ENCODE results near the gene PRSS33.

Gene PRSS33

DNA sequence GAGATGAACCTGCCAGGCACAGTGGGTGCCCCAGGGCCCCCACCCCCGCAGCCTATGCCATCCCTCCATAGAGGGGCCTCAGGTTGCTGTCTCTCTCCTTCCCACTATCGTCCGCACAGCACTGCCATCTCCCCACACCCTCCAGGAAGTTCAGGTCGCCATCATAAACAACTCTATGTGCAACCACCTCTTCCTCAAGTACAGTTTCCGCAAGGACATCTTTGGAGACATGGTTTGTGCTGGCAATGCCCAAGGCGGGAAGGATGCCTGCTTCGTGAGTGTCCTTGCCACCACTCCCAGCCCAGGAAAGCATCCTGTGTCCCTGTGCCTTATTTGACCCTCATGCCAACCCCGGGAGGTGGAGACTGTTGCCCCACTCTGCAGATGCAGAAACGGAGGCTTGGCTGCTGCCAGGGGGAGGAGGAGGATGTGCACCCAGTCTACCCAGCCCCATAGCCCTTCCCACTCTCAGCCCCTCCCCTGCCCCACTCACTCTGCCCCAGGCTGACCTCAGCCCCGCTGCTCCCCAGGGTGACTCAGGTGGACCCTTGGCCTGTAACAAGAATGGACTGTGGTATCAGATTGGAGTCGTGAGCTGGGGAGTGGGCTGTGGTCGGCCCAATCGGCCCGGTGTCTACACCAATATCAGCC lies 33.6 kb upstream of the PRSS33 start:
- DNase-seq (ENCODE audit: low spot score), result no peak

DNA sequence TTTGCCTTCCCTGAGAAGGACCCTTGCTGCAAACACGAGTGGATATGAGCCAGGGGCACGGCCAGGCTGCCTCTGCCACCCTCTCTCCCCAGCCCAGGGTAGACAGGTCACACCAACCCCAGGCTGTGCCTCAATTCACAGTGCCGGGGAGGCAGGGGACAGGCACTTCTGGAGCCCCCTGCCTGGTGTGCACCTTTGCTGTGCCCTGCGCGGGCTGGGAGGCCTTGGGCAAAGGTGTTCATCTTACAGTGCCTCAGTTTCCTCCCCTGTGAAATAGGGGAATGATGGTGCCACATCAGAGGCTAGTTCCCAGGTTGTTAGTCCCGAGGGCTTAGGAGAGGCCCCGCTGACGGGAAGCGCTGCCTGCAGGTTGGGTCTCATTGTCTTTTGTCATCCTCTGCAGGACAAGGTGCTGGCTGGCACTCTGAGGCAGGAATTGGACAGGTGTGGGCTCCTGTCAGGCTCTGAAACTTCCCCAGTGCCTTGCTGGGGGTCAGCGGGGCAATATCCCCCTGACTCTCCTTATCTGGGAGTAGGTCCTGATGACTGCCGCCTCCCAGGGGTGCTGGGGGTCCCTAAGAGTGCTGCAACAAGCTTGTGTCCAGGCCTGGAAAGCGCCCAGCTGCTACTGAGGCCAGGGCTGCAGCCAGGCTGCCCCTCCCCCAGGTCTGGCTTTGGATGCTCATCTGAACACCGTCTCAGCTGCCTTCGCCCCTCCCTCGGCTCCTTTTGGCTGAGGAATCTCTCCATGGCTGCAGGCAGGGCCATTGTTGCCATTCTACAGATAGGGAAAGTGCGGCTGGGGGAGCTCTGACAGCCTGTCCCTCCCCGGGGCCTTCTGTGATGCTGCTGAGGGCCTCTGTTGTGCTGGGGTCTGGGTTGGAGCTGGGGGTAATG lies 32.8 kb upstream of the PRSS33 start:
- no peak for DNase-seq (ENCODE audit: low spot score)

DNA sequence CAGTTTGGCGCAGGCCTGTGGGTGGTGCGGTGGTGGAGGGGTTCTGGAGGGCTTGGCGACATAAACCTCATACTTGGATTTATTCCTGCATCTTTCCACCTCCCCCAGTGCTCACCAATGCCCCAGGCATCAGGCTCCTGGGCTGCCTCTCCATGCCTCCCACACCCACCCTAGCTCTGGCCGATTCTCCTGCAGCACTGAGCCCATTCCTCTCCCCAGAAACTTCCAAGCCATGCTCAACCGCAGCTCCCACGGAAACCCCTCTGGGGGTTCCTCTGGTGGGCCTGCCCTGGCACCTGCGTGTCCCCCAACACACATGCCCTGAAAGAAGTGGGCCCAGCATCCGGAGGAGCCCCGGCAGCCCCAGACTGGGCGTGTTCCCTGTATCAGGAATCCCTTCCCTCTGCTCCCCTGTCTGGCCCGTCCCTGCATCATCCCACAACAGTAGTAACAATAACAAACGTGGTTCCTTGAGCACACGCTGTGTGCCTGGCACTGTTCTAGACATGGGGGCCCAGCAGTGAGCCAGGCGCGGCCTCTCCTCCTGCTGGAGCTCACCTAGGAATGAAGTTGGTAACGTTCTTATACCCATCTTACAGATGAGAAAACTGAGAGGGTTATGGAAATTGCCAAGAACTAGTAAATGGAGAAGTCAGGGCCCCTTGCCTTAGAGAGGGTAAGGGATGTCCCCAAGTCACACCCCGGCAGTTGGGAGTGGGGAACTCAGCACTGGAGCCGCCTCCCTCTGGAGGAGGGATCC lies 32.0 kb upstream of the PRSS33 start:
- no peak for DNase-seq (ENCODE audit: low spot score)

DNA sequence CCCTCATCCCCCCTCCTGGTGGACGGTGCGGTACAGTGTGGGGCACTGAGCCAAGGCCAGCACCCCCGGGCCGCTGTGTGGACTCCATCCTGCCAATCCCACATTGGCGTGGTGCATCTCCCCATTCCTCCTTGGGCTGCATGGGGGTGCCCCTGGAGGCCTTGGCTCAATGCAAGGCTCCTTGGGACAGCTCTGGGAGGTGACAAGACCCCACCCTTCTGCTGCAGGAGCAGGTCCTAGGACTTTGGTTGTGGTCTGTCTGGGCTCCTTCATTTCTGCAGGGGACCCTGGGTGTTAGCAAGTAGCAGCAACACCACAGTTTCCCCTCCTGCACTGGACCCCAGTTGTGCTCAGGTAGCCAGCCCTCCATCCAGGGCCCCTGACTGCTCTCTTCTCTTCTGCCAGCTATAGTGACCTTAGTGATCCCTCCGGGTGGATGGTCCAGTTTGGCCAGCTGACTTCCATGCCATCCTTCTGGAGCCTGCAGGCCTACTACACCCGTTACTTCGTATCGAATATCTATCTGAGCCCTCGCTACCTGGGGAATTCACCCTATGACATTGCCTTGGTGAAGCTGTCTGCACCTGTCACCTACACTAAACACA lies 31.0 kb upstream of the PRSS33 start:
- no peak for DNase-seq (ENCODE audit: low spot score)

DNA sequence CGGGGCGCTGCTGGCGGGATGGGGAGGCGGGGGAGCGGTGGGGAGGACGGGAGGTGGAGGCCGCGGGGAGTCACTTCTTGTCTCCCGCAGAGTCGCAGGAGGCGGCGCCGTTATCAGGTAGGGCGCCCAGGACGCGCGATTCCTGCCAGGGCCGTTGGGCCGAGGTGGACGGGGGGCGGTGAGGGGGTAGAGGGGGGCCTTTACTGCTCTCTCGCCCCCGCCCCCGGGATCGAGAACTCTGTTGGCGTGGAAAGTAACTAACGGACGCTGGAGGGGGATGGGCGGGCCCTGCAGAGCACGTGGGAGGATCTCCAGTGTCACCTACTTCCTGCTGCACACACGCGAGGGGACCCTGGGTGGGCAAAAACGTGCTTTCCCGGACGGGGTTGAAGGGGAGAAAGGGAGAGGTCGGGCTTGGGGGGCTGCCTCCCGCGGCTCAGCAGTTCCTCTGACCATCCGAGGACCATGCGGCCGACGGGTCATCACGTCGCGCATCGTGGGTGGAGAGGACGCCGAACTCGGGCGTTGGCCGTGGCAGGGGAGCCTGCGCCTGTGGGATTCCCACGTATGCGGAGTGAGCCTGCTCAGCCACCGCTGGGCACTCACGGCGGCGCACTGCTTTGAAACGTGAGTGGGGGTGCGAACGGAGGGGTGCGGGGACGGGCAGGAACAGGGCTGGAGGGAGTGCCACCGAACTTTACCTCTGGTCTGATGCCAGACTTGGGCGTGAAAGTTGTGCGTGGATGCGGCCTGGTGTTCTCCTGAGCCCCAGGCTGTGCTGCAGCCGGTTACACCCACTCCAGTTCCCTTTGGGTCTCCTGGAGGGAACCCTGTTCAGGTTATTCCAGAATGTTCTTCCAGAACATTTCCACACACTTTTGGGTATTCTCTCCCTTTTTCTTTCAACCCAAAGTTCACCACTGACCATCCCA lies 30.2 kb upstream of the PRSS33 start:
- no peak for DNase-seq (ENCODE audit: low spot score)

DNA sequence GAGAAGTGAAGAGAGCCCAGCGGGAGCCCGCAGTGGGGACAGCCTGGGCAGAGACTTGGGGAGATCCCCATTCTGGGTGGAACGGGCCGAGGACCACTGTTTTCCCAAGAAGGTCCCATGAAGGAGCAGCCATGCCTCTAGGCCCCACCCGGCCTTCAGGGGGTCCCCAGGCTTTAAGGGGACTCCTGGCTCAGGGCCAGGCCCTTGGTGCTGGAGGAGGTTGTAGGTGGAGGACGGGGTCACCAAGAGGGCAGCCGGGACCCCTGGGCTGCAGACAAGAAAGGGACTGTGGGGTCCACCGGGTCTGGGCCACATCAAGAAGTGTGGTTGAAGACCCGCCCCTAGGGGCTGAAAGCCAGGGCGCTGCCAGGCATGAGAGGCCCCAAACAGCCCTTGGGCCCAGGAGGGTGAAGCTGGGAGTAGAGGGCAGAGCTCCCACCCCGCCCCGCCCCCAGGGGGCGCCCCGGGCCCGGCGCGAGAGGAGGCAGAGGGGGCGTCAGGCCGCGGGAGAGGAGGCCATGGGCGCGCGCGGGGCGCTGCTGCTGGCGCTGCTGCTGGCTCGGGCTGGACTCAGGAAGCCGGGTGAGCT lies 29.5 kb upstream of the PRSS33 start, which contains the start of gene PRSS21:
TSS of gene PRSS21 (plus strand) at position 487 of the 589 bp plus-strand sequence. CDS start at position 519, 32 bp downstream.
- DNase-seq (ENCODE audit: low spot score), result no peak

DNA sequence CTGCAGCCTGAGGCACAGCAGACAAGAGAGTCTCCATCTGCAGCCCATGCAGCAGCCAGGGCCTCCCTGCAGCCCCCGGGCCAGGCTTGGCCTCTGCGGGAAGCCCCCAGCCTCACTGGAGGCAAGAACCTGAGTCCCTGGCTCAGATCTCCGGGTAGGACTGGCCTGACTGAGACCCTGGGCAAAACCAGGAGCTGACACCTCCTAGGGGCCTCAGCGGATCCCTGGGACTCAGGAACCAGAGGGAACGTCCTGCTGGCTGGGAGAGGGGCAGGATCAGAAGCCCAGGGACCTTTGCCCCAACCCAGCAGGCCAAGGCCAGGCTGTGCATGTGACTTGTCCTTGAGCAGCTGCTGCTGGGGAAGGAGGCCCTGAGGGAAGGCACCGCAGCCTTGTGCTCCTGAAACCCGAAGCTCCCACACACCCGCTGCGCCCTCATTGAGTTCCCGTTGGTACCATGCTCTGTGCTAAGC lies 28.0 kb upstream of the PRSS33 start:
- no peak for DNase-seq (ENCODE audit: low spot score)

DNA sequence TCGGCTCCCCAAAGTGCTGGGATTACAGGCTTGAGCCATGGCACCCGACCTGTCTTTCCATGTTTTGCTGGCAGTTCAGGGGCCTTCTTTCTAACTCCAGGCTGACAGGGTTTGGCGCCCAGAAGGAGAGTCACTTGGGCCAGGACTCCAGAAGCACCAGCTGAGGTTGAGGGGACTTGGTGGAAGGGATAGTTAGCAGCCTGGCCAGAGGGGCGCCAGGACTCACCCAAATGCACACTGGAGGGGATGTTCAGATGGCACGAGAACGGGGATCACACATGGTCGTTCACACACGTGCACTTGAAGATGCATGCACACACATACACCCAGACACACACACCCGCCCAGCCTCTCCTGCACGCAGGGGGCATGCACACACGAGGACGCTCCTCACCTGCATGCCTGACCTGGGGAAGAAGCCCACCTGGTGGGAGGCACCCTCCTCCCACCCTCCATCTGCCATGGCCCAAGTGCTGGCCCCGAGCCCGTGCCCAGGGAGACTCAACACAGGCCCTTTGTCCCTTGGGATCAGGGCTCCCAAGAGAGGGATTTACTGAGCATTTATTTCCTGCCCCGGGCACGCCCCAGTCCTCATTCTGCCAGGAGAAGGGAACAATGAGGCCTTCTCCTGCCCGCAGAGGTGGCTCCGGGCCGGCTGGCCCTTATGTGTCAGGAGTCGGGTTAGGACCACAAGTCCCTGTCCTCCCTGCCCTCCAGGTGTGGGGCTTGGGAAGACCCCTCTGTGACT lies 27.4 kb upstream of the PRSS33 start:
- no peak for DNase-seq (ENCODE audit: low spot score)

DNA sequence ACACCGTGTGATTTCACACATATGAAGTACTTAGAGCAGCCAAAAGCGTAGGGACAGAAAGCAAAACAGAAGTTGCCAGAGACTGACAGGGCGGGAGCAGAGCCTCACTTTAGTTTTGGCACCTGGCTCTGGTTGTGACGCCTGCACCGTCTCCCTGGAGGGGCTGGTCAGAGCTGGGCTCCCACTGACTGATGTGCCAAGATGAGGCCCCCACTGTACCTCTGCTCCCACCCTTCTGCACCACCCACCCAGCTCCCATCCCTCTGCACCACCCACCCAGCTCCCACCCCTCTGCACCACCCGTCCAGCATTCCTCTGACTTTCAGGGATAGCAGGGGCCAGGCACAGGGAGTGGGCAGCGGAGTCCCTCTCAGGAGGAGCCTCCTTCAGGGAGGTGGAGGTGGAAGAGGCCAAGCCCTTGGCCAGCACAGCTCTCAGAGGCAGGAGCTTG lies 26.4 kb upstream of the PRSS33 start:
- no peak for DNase-seq (ENCODE audit: low spot score)

DNA sequence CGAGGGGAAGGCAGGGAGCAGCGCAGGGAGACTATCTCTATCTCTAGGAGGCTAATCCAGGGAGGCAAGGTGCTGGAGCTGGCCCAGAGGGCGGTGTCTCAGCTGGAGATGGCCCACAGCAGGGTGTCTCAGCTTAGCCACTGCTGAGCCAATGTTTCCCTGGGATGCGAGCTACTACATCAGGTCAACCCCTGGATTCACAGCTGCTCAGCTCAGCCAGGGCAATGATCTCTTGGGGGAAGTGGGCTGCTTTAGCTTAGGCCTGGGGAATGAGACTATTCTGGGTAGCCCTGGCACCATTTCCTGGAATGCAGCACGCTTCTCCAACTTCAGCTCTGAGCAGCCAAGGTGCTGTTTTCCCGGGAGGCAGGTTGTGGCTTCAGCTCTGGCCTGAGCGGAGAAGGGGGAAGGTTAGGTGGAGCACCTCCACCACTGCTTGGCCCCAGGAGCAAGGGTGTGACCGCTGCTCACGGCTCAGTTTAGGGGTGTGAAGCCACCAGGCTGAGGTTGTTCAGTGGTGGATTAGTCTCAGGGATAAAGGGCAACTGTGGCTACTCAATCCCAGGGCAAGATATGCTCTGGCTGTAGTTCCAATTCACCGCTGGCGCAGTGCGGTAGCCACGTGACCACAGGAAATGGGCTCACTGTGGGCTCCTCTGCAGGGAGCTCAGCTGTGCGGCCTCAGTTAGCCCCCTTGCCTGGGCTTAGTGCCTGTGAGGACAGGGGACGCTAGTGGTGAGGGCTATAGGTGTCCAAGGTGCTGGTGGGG lies 24.5 kb upstream of the PRSS33 start:
- no peak for DNase-seq (ENCODE audit: low spot score)

DNA sequence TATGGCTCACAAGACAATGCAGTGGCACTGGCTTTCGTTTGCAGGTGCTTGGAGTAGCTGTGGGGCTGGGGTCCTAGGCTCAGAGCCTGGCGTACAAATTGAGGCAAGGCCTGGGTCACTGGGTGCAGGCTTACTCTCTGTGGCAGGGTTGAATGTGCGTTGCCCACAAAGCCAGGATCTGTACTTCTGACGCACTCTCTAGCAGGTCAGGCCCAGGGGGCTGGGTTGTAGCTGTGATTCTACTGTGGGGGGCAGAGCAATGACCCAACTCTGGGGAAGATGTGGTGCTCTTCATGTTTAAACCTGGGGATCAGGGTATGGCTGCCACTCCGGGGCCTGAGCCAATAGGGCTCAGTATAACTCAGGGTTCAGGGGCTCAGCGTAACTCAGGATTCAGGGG lies 23.3 kb upstream of the PRSS33 start:
- no peak for DNase-seq (ENCODE audit: low spot score)

DNA sequence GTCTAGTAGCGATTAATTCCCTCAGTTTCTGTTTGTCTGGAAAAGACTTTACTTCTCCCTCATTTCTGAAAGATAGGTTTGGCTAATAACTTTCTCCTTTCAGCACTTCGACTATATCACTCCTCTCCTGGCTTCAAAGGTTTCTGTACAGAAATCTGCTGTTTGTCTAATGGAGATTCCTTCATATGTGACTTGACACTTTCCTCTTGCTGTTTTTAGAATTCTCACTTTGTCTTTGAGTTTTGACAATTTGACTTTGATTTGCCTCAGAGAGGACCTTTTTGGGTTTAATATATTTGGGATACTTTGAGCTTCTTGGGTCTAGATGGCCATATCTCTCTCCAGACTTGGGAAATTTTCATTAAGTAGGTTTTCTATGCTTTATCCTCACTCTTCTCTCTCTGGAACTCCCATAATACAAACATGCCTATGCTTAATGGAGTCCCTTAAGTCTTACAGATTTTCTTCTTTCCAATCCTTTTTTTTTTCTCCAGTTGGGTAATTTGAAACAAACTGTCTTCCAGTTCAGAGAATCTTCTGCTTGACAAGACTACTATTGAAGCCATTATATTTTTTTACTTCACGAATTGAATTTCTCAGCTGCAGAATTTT lies 21.9 kb upstream of the PRSS33 start:
- no peak for DNase-seq (ENCODE audit: low spot score)

DNA sequence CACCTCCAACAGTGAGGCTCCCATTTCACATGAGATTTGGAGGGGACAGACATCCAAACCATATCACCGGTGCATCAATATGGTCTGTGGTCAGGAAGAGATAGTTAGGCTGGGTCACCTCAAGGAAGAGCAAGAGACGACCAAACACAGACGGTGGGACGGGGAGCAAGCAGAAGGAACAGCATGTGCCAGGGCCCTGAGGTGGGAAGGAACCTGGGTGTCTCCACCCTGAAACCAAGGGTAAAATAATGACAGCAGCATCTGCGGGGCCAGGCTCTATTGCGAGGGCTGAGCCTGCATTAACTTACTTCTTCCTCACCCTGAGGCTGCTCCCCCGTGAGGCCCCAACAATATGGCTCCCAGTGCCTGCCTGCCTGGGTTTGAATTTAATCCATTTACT lies 20.8 kb upstream of the PRSS33 start:
- no peak for DNase-seq (ENCODE audit: low spot score)

DNA sequence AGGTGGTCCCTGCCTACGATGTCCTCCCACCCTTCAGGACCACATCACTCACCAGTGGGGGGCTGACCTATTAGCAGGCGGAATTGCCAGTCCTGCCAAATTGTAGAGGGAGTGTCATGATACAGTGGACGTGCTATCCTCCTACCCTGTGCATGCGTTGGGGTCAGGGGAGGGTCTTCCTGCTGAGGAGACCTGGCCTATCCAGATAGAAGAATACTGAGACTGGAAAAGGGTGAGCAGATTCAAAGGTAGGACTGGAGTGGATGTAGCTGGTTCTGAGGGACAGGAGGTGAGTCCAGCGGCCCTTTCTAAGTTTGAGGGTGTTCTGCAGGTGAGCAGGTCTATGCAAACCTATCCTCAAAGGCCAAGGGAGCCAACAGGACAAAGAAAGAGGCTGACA lies 18.9 kb upstream of the PRSS33 start:
- DNase-seq (ENCODE audit: low spot score), result no peak

DNA sequence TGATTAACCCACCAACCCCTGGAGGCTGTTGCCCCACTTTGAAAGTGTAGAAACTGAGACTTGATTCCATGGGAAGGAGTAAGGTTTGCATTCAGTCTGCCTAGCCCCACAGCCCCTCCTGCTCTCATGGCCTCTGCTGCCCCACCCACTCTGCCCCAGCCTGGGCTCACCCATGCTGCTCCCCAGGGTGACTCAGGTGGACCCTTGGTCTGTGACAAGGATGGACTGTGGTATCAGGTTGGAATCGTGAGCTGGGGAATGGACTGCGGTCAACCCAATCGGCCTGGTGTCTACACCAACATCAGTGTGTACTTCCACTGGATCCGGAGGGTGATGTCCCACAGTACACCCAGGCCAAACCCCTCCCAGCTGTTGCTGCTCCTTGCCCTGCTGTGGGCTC lies 17.4 kb upstream of the PRSS33 start:
- no peak for DNase-seq (ENCODE audit: low spot score)

DNA sequence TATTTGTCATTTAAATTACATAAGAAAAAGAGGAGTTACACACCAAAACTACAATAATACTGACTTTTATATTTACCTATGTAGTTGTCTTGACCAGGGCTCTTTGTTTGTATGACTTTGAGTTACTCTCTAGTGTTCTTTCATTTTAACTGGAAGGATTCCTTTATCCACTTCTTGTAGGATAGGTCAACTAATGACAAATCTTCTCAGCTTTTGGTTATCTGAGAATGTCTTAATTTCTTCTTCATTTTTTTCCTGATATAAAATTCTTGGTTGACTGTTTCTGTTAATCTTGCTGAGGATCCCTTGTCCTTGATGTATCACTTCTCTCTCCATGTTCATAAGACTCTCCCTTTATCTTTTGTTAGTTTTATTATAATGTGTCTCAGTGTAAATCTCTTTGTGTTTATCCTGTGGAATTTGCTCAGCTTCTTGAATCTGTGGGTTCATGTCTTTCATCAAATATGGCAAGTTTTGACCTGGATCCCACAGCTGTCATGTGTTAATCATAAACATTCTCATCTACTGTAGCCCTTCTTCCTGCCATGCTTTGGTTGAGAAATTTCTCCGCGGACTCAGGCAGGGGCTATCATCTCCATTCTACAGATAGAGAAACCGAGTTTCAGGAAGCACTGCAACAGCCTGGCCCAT lies 16.3 kb upstream of the PRSS33 start:
- no peak for DNase-seq (ENCODE audit: low spot score)

DNA sequence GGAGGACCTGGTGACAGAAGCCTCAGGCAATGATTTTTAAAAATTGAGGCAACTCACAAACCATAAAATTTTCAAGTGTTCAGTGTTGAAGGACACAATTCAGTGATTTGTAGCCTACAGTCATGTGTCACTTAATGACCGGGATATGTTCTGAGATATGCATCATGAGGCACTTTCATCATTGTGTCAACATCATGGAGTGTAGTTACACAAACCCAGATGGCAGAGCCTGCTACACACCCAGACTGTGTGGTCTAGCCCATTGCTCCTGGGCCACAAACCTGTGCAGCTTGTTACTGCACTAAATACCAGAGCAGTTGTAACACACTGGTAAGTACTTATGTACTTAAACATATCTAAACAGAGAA lies 12.5 kb upstream of the PRSS33 start:
- DNase-seq (ENCODE audit: low spot score), result no peak

DNA sequence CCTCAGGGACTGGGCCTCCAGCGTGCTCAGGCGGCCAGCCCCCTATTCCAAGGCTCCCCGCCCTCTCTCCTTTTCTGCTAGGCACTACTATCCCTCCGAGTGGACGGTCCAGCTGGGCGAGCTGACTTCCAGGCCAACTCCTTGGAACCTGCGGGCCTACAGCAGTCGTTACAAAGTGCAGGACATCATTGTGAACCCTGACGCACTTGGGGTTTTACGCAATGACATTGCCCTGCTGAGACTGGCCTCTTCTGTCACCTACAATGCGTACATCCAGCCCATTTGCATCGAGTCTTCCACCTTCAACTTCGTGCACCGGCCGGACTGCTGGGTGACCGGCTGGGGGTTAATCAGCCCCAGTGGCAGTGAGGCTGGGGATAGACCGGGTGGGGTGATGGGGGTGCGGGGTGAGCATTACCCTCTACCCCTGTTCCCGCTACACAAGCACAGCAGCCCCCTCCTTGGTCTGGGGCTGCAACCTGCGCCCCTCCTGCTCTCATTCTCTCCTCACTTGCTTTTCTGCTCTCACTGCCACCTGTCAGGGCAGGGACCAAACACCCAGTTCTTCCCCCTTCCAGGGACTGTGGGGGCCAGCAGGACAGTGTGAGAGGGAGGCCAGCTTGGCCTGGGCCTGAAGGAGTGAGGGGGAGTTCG lies 12.0 kb upstream of the PRSS33 start:
- DNase-seq (ENCODE audit: low spot score), result no peak
